GM18502 (cell line): ENCODE data around the gene TRAF3IP3.

ENCODE experiments used
- ATAC-seq: cut with Tn5 transposase; IDR thresholded peaks from one replicate; pipeline ENCODE4 v1.9.1; 2021; ENCODE audit warnings: mild to moderate bottlenecking; ENCODE audit not compliant: unreplicated experiment, poor library complexity

Gene TRAF3IP3

DNA sequence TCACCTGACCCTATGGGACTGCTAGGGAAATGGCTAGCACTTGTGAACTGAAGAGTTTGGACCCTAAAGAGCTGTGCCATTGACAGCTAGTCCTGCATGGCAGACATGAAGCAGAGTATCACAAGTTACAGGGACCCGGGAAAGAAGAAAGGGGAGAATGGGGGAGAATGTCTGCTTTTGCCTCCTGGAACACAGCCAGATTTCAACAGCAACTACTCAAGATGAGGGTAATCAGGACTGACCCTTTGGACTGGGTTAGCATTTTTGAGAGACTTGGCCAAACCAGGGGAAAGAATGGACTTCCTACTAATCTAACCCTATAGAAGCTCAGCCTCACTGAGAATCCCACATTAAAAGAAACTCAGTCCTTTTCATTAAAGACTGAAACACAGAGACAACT, 63.2 kb downstream of the TRAF3IP3 start:
- no peak for ATAC-seq

DNA sequence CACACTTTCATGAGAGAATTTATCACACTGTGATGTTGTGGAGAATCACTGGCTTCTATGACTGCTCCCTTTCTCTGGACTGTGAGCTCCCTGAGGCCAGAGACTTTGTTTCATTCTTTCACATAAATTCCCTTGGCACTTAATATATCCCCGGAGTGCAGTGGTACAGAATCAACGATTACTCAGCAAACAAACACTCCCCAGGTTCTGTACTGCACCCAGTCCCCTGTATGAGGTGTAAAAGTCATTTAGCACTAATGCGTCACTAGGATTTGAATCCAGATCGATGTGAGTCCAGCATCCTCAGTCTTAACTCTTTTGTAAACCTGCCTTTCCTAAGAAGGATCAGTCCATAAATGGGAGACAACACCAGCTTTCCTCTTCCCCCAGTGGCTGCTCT, 65.1 kb downstream of the TRAF3IP3 start:
- no peak for ATAC-seq

DNA sequence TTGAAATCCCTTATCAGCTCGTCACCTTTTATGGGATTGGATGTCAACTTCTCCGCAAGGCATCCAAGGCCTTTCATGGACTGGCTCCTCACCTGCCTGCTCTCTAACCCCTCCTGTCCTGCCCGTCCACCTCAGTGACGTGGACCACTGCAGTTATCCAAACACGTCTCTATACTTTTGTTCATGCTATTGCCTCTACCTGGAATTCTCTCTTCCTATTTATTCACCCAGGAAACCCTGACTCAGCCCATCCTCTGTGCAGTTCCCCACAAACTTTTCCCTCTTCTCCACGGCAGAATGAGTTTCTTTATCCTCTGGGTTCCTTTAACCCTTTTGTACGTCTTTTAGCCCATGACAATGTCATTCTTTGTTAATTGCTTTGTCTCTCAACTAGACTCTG, 66.9 kb downstream of the TRAF3IP3 start:
- ATAC-seq = no peak

DNA sequence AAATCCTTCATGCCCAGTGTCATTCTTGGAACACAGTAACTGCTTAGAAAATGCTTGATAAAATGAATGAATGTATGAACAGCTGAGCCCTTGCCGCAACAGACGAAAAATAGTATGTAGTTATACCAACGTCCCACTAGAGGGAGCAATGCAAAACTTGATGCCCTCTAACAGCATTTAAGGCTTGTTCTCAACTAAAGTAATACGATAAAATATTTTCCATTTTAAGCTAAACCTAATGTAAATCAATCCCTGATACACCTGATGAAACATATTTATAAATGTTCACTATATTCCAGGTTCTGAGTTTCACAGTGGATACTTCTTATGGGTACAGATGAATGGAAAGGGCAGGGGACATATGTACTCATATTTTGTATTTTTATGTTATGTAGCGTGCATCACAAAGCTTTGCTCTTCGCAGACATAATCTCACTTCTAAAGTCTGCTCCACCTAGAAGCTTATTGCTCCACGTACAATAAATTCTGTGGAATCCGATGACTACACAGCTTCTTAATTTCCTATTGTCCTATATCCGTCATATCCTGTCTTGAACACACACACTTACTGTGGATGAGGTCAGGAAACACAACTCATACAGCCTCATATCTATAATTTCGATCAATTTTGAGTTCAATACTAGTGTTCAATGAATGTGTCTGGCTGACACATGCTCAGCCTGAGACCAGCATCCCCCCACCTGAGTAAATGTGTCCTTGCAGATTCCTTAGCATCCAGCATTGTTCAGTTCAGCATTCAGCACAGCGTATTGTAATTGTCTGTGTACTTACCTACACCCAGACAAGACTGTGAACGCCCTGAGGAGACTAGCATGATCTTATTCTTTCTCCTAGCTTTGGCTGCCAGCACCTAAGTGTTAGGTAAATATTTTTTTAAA, 67.5 kb downstream of the TRAF3IP3 start:
- ATAC-seq = peak; percentile 42

DNA sequence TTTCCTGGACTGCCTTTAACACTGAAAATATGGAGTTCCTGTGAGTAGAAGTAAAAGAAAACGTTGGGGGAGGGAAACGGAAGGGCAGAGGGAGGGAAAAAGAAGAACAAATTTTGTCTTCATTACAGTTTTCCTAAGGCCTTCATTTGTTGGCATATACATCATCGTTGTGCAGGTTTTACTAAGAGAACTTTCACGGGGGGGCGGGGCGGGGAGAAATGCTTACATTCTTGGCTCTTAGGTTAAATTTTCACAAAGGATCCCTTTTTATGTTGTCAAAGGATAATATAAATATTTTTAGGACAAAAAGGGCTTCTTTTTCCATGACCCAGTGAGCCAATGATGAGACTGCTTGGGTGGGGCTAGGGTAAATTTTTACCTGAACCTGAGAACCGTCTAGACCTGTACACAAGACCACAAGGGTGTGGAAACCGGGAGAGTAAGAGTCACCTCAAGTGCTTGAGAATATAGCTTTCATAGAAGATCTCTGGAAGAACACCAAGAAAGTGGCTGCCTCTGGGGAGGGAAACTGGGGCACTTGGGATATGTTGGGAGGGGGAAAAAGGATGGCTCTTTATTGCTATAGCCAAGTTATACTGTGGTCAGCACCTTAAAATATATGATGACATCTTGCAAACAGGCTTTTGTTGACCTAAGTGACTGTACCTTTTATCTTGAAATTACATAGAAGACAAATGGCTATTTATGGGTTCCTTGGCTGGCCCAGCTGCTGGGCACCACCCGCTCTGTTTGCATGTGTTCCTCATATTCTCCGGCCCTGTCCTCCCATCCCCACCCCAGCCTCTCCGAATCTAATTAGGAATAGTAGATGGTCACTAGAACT, 70.0 kb downstream of the TRAF3IP3 start:
- ATAC-seq = no peak

DNA sequence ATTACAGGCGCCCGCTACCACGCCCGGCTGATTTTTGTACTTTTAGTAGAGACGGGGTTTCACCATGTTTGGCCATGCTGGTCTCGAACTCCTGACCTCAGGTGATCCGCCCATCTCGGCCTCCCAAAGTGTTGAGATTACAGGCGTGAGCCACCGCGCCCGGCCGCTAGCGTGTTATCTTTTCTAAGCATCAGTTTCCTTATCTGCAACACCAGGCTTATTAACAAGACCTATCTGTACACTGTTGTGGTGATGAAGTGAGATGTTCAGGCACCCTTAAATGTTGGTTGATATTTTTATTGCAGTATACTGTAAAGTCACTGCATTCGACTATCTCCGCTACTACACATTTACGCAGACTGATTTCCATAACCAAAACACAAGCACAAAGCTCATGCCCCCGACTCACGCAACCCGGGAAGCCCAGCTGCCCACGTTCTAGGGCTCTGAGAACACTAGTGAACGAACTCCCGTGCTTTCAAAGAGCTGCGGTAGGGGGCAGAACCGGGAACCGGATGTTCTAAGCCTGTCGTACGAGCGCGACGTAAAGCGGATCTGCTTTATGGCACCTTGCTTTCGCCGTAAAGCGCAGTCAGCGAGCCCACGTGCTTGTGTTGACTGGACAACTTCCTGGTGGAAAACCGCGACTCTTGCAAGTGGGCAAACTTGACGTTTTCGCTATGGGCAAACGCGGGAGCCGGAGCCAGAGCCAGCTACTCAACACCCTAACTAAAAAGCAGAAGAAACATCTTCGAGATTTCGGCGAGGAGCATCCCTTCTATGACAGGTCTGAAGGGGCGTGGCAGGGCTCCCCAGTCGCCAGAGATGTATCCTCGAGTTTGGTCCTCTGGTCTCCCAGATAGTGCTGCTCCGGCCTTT, 71.8 kb downstream of the TRAF3IP3 start, which contains the start of gene UTP25:
TSS of gene UTP25 (plus strand) at position 589 of the 879 bp plus-strand sequence. CDS start at position 681, 92 bp downstream.
- ATAC-seq = peak; percentile 93

DNA sequence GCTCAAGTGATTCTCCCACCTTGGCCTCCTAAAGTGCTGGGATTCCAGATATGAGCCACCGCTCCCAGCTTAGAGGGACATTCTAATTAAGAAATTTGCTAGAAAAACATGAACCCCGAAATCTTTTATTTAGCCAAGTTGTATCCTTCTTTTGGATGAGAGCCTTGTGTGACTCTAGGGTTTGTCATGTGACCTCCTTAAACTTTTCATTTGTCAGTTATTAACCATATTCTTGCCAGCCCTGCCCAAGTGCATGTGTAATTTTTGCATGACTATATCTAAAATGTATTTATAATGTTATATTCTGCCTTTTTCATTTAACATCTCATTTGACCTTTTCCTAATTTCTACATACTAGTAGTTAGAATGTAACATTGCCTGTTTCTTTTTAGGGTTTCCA, 73.9 kb downstream of the TRAF3IP3 start:
- no peak for ATAC-seq

DNA sequence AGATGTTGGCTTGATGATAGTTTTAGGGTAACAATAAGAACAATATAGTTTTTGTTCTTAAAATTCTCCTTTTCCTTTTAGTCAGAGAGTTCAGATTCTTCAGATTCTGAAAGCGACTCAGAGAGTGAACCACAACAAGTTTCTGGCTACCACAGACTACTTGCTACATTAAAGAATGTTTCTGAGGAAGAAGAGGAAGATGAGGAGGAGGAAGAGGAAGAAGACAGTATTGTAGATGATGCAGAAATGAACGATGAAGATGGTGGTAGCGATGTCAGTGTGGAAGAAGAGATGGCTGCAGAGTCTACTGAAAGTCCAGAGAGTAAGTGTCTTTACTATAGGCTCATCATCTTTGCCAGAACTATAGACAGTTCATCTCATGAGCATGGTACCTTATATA, 74.9 kb downstream of the TRAF3IP3 start:
- ATAC-seq = no peak

DNA sequence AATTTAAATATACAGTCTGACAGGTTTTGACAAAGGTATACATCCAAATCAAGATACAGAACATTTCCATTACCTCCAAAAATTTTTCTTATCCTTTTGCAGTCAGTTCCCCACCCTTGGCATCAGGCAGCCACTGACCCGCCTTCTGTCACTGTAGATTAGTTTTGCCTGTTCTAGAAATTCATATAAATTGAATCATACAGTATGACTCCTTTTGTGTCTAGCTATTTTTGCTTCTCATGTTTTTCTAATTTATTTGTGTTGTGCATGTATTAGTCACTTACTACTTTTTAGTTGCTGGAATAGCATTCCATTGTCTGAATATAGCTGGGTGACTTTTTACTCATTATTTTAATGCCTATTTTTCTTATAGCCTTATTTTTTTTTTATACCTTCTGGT, 75.8 kb downstream of the TRAF3IP3 start:
- no peak for ATAC-seq
